Activated CD4-positive, alpha-beta T cell treated with anti-CD3 and anti-CD28 coated beads for 24 hours (primary cell): ENCODE results near the gene CRYBG3.

Experiments used
- DNase-seq, 2 donors: peaks; one replicate each; pipeline ENCODE4 v3.0.0-alpha.2; 2020; ENCODE audit warnings: low read depth in 2 of 2

Gene CRYBG3

GRCh38 chr3:97942801-97943546 lies 121.2 kb downstream of the CRYBG3 start:
- no peak for DNase-seq

- DNase-seq = no peak
Observed at GRCh38 chr3:97948351-97949109, 126.7 kb downstream of the CRYBG3 start.

DNA sequence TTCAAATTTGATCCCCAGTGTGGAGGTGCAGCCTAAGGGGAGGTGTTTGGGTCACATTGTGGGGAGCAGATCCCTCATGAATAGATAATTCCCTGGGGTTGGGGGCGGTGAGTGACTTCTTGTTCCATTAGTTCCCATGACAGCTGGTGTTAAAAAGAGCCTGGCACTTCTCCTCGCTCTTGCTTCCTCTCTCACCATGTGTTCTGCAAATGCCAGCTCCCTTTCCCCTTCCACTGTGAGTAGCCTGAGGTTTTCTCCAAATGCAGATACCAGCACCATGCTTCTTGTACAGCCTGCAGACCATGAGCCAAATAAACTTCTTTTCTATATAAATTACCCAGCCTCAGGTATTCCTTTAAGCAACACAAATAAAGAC lies 127.3 kb downstream of the CRYBG3 start:
- no peak for DNase-seq

- DNase-seq = no peak
Observed at GRCh38 chr3:97949743-97950142, 127.9 kb downstream of the CRYBG3 start.

DNA sequence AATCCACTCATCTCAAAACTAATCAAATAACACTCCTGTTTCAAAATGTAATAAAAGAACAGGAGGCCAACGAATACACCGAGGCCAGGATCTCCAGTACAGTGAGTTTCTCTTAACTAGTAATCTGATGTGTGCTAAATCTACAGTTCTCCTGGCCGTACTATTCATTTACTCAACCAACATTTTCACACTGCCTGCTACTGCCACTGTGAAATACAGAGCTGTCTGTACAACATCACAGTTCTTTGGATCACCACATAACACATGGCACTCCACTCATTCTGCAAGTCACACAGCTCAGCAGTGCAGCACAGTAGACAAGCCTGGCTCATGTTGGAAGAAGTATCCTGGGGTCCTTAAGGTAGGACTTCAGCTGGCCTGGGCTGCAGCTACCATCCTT lies 128.5 kb downstream of the CRYBG3 start:
- no peak for DNase-seq

GRCh38 chr3:97952280-97952679 lies 130.5 kb downstream of the CRYBG3 start:
- DNase-seq = no peak

DNA sequence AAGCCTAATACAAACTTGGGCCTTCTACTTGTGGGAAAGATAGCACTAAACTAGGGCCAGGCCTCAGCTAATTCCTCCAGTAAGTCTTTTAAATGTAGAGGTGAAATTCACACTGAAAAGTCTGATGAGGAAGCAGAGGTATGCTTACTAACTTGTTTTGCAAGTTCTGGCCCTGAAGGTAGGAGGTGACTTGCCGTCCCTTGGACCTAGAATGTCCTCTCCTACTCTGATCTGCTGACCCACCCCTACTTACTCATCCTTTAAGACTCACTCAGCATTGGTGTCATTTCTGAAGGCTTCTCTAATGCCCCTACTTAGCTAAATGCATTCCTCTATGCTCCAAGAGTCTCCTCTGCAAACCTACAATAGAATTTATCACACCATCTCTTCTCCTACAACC lies 131.1 kb downstream of the CRYBG3 start:
- DNase-seq = no peak

DNA sequence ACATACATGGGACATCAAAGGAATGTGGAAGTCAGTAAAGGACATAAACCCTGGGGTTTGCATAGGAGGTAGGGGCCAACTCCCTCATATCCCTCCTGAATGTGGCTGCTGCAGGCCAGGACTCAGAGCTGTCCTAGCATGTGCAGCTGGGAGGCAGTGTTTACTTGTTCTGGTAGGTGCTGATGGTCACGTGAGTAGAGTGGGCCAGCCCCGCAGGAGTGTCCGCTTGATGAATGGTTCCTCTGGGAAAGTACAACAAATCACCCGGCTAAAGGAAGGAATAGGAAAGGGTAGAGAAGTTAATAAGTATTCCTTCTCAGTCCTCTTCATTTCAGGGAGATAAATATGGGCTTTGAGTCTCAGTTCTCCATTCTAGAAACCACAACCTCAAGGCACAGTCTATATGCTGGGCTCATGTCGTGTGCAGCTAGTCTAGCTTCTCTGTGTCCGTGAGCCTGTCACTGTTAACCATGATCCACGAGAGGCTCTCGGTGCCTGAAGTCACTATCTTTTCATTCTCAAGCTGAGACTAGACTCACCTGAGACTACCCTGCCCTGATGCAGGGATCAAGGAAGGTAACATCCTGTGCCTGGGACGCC lies 132.5 kb downstream of the CRYBG3 start:
- no peak for DNase-seq

- DNase-seq = no peak
Observed at GRCh38 chr3:97956051-97956450, 134.2 kb downstream of the CRYBG3 start.

DNA sequence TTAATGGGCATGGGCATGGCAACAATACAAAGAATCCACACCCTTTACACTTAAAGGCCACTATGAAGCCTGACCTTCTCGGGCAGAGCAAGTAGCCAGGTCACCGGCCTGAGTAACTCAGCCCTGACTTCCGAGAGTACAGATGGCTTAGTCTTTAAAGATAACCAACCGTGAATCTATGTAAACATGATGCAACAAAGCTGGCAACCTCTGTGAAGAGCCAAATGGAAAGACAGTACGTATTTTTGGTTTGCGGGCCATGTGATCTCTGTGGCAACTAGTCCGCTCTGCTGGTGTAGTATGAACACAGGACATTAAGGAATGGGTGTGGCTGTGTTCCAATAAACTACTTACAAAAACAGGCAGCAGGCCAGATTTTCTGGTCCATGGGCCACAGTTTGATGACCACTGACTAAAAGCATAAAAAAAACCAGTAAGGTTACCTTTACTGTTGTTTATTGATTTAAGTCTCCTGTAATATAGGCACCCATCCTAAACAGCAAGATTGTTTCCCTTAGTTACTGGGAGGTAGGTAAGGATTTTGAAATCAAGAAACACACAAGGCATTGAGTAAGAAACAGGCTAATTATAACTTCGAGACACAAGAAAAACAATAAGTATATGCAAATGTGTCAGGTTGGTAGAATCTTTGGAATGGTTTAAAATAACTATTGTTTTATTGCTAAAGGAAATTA lies 136.0 kb downstream of the CRYBG3 start:
- DNase-seq = no peak

DNA sequence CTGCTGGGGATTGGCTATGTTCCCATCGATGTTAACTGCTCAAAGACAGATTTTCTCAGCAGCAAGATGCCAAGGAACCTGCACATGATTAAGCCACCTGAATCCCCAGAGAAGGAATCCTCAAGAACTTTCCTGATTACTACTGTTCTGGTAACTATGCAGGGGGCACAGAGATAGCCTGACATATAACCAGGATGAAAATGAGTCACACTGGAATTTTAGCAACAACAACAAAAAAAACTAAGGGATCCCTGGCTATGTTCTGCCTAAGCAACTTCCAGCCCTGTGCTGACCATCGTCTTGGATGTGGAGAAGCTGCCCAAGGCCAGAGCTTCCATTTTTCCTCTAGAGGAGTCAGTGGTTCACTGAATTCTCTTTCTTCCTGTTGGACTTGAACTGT lies 136.6 kb downstream of the CRYBG3 start:
- DNase-seq = no peak

DNA sequence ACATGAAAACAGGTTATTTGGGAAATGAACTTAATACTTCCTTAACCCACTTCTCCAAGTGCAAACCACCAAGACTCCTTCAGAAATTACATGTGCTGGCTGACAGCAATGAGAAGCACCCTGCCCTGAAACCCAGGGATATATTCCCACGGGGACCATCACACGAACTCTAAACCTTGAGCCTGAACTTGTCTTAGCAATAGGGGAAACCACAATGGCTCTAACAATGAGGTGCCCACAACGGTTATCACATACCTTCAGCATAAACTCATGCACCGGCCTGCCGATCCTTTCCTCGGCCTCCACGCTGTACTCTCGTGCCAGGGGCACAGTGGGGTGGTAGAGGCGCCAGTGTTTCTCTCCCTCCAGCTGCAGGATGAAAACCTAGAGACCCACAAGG lies 137.0 kb downstream of the CRYBG3 start:
- DNase-seq = no peak

GRCh38 chr3:97959872-97960271 lies 138.1 kb downstream of the CRYBG3 start:
- no peak for DNase-seq

- no peak for DNase-seq
Observed at GRCh38 chr3:97960551-97960950, 138.7 kb downstream of the CRYBG3 start.

GRCh38 chr3:97960993-97961766 lies 139.4 kb downstream of the CRYBG3 start:
- no peak for DNase-seq

DNA sequence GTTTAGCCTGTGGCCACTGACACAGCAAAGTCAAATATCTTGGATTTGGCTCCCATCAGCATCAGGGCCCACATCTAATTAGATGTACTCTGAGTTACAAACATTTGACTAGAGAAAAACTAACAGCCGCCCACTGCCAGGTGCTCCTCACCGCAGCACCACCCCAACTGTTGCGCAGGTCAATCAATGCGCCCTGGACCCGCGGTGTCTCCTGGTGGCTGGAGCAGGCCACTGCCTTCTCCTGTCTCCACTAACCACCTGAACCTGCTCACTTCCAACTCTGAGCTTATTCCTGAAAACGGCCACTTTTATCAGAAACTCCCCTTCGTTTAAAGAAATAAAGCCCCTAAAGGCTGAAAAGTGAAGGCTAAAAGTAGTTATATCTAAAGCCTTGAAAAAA lies 146.2 kb downstream of the CRYBG3 start:
- no peak for DNase-seq

GRCh38 chr3:97968376-97968775 lies 146.6 kb downstream of the CRYBG3 start:
- DNase-seq = no peak

GRCh38 chr3:97969541-97969940 lies 147.7 kb downstream of the CRYBG3 start:
- DNase-seq = no peak

GRCh38 chr3:97970156-97970555 lies 148.3 kb downstream of the CRYBG3 start:
- DNase-seq = no peak

DNA sequence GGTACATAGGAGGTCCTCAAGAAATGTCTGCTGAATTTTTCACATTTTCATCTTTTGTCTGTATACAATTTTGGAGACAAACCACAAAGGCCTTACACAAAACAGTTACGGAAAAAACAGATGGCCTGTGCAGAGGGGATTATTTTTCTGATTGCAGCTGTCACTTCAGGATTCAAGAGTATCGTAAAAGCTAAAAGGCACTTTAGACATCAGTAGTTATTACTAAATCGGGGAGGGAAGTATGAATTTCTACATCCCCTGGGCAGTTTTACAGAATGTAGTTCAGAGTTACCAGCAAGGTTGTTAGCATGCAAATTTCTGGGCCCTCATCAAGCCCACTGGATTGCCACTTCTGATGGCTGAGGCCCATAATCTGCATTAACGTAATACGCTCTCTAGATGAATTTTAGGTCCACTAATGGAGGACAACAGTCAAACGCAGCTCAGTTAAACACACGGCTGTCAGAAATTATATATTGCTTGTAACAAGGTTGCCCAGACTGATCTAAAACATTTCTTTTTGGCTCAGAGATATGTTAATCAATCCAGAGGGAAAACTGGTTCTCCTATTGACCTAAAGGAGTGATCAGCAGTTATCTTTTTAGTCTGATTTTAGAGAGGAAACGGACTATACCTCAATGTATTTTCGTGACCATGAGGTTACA lies 149.3 kb downstream of the CRYBG3 start:
- DNase-seq = no peak
